HCT116 (cell line): ENCODE results near the gene ADAM15. TPM values are rescaled to one million over a fixed set of nuclear protein-coding genes. Genes with fewer than 3 reads are reported as not detected.

Source experiments
- ATAC-seq: fragments of 200-7000 bp; cut with Tn5 transposase; 2 replicates; pipeline ENCODE4 v1.9.1; 2020; ENCODE audit warnings: mild to moderate bottlenecking, moderate library complexity
- BruUV-seq: library from RNA; stranded (reverse); fragments of 400-500 nt; replicated peaks from 2 replicates; lab custom pipeline; 2021; lab: Mats Ljungman, UMichigan
- CTCF ChIA-PET: fragments of 300-600 bp; sonication (Branson Sonifier 250); formaldehyde crosslinking; loops from one replicate; lab custom pipeline; 2021; ENCODE audit warnings: antibody characterized with exemption; lab: Charles Lee
- POLR2A ChIA-PET: fragments of 300-600, 350-600 bp; sonication (Branson Sonifier 250); formaldehyde crosslinking; loops from one replicate; lab custom pipeline; 2021; ENCODE audit warnings: antibody characterized with exemption; lab: Charles Lee
- RAD21 ChIA-PET, 2 experiments: fragments of 300-600 bp; sonication (Branson Sonifier 250); formaldehyde crosslinking; loops; one replicate each; lab custom pipeline; 2023; ENCODE audit warnings: low total read pairs in 2 of 2; ENCODE audit not compliant: uncharacterized antibody in 2 of 2, unreplicated experiment in 2 of 2, low non-redundant PET in 1 of 2; lab: Charles Lee
- DNase-seq: peaks from one replicate; pipeline ENCODE4 v3.0.0-alpha.2; 2010; ENCODE audit warnings: low read depth, low spot score
- H2AFZ ChIP-seq: fragments of 200-600 bp; shearing (Covaris generic), sonication (generic); 2 replicates; pipeline ENCODE4 v1.6.1; 2017; ENCODE audit warnings: low read depth, mixed run types, mixed read lengths, antibody characterized with exemption, low read length; ENCODE audit not compliant: poor library complexity, severe bottlenecking
- H3K27ac ChIP-seq: 2 replicates; pipeline ENCODE4 v1.5.1; 2012; ENCODE audit warnings: low read depth, low read length
- H3K27me3 ChIP-seq: fragments of 200-600 bp; sonication (generic); 2 replicates; pipeline ENCODE4 v1.6.1; 2016; ENCODE audit warnings: mixed run types, low read length, mixed read lengths; ENCODE audit not compliant: insufficient read depth
- H3K36me3 ChIP-seq, 2 experiments: fragments of 200-500 bp in 1 of 2; fragments of 200-600 bp in 1 of 2; sonication (Bioruptor generic) in 1 of 2; sonication (generic) in 1 of 2; 2 replicates each; pipeline versions ENCODE4 v1.5.1 to v1.6.1; 2014 to 2016; ENCODE audit warnings: low read length in 2 of 2, inconsistent platforms in 1 of 2, mixed read lengths in 1 of 2, mixed run types in 1 of 2; ENCODE audit not compliant: insufficient read depth in 2 of 2, control insufficient read depth in 1 of 2
- H3K4me1 ChIP-seq, 2 experiments: fragments of 200-600 bp in 1 of 2; sonication (generic) in 1 of 2; 2 replicates each; pipeline versions ENCODE4 v1.5.1 to v1.6.1; 2012 to 2017; ENCODE audit warnings: low read length in 2 of 2, inconsistent platforms in 1 of 2, mild to moderate bottlenecking in 1 of 2, mixed read lengths in 1 of 2, mixed run types in 1 of 2, moderate library complexity in 1 of 2; ENCODE audit not compliant: insufficient read depth in 2 of 2, control insufficient read depth in 1 of 2
- H3K4me2 ChIP-seq: fragments of 200-600 bp; sonication (generic); 2 replicates; pipeline ENCODE4 v1.6.1; 2017; ENCODE audit warnings: mixed run types, low read length, mixed read lengths
- H3K4me3 ChIP-seq, 2 experiments: fragments of 200-600 bp in 1 of 2; sonication (generic) in 1 of 2; replicated peaks in 1 of 2; 2 replicates each; pipeline ENCODE4 v1.5.1; 2011 to 2016; ENCODE audit warnings: low read length in 2 of 2, control low read depth in 1 of 2, low read depth in 1 of 2, mild to moderate bottlenecking in 1 of 2, mixed read lengths in 1 of 2, mixed run types in 1 of 2
- H3K79me2 ChIP-seq: fragments of 200-600 bp; sonication (generic); 2 replicates; pipeline ENCODE4 v1.6.1; 2017; ENCODE audit warnings: mild to moderate bottlenecking, mixed run types, low read length, moderate library complexity, mixed read lengths; ENCODE audit not compliant: insufficient read depth
- H3K9ac ChIP-seq: fragments of 200-600 bp; sonication (generic); 2 replicates; pipeline ENCODE4 v1.6.1; 2016; ENCODE audit warnings: low read length, mixed read lengths
- H3K9me2 ChIP-seq: fragments of 200-600 bp; sonication (generic), shearing (Covaris generic); 2 replicates; pipeline ENCODE4 v1.6.1; 2017; ENCODE audit warnings: mixed run types, mild to moderate bottlenecking, moderate library complexity; ENCODE audit not compliant: insufficient read depth
- H3K9me3 ChIP-seq, 2 experiments: fragments of 200-500 bp in 1 of 2; fragments of 200-600 bp in 1 of 2; sonication (Bioruptor generic) in 1 of 2; sonication (generic) in 1 of 2; 2 replicates each; pipeline ENCODE4 v1.6.1; 2014 to 2017; ENCODE audit warnings: low read length in 2 of 2, mixed read lengths in 2 of 2, inconsistent platforms in 1 of 2, low read depth in 1 of 2, mild to moderate bottlenecking in 1 of 2, mixed run types in 1 of 2, moderate library complexity in 1 of 2; ENCODE audit not compliant: control insufficient read depth in 1 of 2, insufficient read depth in 1 of 2
- H4K20me1 ChIP-seq: fragments of 200-600 bp; sonication (generic), shearing (Covaris generic); 2 replicates; pipeline ENCODE4 v1.6.1; 2017; ENCODE audit warnings: mixed run types, mild to moderate bottlenecking, moderate library complexity; ENCODE audit not compliant: insufficient read depth
- ATF3 ChIP-seq: IDR thresholded peaks from 2 replicates; pipeline ENCODE4 v1.6.1; 2012
- CEBPB ChIP-seq: IDR thresholded peaks from 2 replicates; pipeline ENCODE4 v1.6.1; 2012; ENCODE audit warnings: low read depth
- JUND ChIP-seq: IDR thresholded peaks from 2 replicates; pipeline ENCODE4 v1.6.1; 2012
- MAX ChIP-seq: IDR thresholded peaks from 2 replicates; pipeline ENCODE4 v1.6.1; 2012
- POLR2AphosphoS5 ChIP-seq: IDR thresholded peaks from 2 replicates; pipeline ENCODE4 v1.6.1; 2011; ENCODE audit warnings: mild to moderate bottlenecking, low read depth, low read length, moderate library complexity
- SP1 ChIP-seq: IDR thresholded peaks from 2 replicates; pipeline ENCODE4 v1.6.1; 2012; ENCODE audit warnings: low read depth
- SRF ChIP-seq: IDR thresholded peaks from 2 replicates; pipeline ENCODE4 v1.6.1; 2012; ENCODE audit warnings: low read depth
- intact Hi-C: fragments of 100-400 bp; cut with micrococcal nuclease; formaldehyde crosslinking; loops from 2 replicates; pipeline ENCODE4 v1.10.0; 2022
- total RNA-seq: library from RNA; stranded (reverse); gene quantifications from one replicate; pipeline ENCODE4 v1.2.1, GENCODE V29; 2021; ENCODE audit not compliant: unreplicated experiment

ADAM15 gene
- total RNA-seq, 1 experiment from 2014 or later: 149 TPM

GRCh38 chr1:155048449-155049334, 2.4 kb upstream of the ADAM15 start:
- Histone ChIP-seq H3K4me1 (peaks cover 22 to 56% of the 10 kb centered on the region in 2 experiments), H3K27me3 (no peaks in the 10 kb centered on the region), H3K9me3 (no peaks in the 10 kb centered on the region), H3K9me2 (no peaks in the 10 kb centered on the region), H4K20me1 (no peaks in the 10 kb centered on the region), H3K27ac (no peak overlapping the region), H3K9ac (no peak overlapping the region), H2AFZ (no peak overlapping the region), H3K4me2 (no peak overlapping the region), H3K36me3 (no peaks in the 10 kb centered on the region; a peak in 1 of 4 replicates), H3K4me3 (no peak overlapping the region), H3K79me2 (peaks cover 25% of the 10 kb centered on the region)
- ChIA-PET RAD21 (no interaction called here), POLR2A (no interaction called here), CTCF (interaction anchor here (1.0 to 1.6 kb wide), 3 partner anchors 10 to 49 kb away, joined by 4 to 6 read pairs (median 4); no protein-coding TSS in a partner anchor)
- intact Hi-C loops: no loop called here
- TF ChIP-seq ATF3: no peak
- no peak for TF ChIP-seq JUND
- no peak for TF ChIP-seq SRF
- no peak for TF ChIP-seq SP1
- TF ChIP-seq POLR2AphosphoS5: no peak
- no peak for TF ChIP-seq CEBPB
- TF ChIP-seq MAX: no peak
- BruUV-seq: no TSS peak
- no peak for ATAC-seq
- no peak for DNase-seq
